ENCODE measurements around the gene LBH.
A peak's percentile ranks its signal among the peaks of the same experiment; 100 is the strongest.

LBH gene

DNA sequence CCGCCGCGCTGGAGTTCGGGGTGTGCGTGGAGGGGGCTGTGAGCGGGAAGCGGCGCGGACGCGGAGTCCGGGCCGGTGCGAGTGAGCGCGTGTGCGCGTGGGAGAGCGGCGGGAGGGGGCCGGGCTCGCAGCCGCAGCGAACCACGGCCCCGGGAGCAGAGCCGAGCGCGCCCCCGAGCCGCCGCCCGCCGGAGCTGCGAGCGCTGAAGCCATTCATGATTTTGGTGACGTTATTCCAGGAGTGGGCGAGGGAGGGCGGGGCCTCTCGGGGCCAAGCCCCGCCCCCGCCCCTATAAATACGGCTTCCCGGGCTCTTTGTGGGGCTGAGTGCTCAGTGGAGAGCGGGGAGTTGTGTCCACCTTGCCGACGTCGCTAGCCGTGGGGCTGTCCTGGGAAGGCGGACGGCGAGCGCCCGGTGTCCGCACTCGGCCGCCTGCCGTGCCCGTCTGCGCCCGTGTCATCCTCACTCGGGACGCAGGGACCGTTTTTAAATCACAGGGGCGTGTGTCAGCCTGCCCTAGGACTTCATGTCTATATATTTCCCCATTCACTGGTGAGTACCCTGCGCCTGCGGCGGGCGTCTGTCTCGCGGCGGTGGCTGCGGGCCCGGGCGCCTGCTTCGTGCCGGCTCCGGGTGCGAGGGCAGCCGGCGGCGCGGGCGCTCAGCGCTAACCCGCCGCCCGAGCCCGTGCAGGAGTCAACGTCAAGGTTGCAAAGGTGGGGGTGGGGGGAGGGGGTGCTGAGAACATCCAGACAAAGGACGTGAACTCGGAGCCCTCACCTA, at the start of gene LBH:
LBH (plus strand) TSS at position 323 of the 784 bp plus-strand sequence; CDS start at position 528, 205 bp downstream.
- DNase-seq, result peak; percentile 39

DNA sequence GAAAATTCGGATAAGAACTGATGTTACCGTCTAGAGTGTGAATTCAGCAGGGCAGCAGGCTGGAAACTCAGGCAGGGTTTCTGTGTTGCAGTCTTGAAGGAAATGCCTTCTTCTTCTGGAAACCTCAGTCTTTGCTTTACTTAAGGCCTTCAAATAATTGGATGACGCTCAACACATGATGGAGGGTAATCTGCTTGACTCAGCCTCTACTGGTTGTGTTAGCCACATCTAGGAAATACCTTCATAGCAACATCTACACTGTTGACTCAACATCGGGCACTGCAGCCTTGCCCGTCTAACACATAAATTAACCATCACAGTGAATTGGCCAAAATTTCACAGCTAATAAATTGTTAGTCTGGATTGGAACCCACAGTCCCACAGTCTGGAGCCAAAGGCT, 47.3 kb upstream of the LBH start:
- DNase-seq, result no peak

DNA sequence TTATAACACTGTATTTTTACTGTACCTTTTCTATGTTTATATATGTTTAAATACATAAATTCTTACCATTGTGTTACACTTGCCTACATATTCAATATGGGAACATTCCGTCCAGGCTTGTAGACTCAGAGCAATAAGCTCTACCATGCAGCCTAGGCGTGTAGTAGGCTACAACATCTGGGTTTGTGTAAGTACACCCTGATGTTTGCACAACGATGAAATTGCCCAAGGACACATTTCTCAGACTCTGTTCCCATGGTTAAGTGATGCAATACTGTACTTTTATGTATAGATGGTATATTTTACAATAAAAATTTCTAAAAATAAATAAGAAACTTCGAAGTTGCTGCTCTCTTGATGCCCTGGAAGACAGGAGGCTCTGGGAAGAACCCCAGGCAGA, 46.2 kb upstream of the LBH start:
- DNase-seq, result no peak

DNA sequence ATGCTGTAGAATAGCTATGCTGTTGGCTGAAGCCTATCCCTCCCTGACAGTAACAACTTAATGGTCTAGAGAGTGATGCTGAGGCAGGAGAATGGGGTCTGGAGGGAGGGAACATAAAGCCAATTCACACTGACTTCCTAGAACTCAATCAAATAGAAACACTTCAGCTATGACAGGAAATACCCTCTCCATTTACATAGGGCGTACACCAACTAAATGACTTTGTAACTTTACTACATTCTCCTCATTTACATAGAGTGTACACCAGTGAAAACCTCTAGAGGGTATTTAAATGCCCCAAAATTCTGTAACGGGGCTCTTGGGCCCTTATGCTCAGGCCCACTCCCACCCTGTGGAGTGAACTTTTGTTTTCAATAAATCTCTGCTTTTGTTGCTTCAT, 43.0 kb upstream of the LBH start:
- no peak for DNase-seq

DNA sequence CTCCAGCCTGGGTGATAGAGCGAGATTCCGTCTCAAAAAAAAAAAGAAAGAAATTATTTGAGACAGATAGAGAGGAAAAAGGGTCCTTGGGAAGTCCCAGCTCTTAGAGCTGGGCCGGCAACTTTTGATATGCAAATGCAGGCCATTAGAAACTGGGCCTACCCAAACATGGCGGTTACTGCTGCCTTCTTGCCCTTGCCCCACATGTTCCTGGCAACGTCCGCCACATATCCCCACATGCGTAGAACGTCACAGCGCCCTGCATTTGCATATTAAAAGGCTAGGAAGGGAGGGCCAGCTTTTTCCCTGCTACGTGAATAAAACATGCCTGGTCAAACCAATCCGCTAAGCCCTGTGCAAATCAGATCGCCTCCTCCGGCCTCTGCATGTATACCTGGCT, 40.7 kb upstream of the LBH start:
- no peak for DNase-seq

DNA sequence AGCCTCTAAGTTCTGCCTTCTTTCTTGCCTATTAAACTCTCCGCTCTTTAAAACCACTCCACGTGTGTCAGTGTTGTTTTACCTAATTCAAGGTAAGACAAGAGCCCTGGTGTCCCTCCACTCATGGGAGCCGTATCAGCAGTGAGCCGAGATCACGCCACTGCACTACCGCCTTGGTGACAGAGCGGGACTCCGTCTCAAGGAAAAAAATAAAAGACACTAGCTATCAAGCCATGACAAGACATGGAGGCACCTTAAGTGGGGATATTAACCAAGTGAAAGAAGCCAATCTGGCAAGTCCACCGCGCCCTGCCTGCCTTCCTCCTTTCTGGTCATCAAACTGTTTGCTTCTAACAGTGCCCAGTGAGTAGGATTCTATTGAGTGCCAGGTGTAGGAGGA, 40.2 kb upstream of the LBH start:
- no peak for DNase-seq

DNA sequence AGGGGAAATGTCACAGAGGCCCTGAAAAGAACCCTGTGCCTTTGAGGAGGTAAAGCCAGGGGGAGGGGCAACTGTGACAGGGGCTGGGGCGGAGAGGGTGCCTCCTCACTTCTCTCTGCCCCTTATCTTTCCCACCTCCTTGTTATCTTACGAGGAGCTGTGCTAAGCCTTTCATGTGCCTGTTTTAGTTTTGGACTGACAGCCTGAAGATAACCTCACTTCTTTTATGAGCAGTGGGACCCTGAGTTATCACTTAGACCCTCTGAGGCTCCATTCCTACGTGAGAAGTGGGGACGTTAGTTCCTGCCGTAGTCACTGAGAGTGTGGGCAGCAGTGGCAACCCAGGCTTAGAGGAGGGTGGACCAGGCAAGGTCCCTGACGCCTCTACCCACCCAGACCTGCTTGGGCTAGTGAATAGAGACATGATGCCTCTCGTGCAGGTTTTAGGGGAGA, 39.5 kb upstream of the LBH start:
- no peak for DNase-seq

DNA sequence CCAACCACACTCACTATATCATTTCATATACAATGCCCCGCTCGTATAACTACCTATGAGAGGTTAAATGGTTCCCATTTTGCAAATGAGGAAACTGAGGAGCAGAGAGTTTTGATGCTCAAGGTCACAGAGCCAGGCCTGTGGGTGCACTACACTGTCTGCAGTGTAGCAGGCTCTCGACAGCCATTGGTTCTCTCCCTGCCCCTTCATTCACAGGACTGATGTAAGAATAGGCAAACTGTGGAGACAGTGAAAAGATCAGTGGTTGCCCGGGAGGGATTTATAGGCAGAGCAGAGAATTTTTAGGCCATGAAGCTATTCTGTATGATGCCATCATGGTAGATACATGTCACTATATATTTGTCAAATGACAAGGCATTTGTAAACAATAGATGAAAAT, 39.0 kb upstream of the LBH start:
- DNase-seq, result no peak

DNA sequence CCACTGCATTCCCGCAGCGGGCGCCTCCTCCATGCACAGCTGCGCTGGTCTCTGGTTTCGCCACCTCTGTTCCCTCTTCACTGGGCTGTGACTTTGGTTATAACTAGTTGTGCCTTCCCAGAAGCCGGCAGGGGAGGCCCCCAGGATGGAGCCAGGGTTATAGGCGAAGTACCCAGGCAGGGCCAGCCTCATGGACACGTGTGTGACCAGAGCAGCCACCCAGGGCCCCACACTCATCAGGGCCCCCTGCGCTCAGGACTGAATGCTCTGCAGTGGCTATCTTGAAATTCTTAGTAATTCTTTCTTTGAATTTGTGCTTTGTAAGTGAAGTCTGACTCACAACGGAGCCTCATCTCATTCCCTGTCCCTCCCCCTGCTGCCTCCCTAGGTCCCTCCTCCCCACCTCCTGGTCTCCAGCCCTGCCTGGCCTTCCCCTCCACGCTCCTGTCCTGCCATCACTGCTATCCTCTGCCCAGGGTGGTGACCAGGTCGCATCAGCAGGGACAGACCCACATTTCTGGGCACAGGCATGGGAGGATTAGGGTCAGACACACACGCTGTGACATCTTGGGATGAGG, 38.1 kb upstream of the LBH start:
- no peak for DNase-seq

DNA sequence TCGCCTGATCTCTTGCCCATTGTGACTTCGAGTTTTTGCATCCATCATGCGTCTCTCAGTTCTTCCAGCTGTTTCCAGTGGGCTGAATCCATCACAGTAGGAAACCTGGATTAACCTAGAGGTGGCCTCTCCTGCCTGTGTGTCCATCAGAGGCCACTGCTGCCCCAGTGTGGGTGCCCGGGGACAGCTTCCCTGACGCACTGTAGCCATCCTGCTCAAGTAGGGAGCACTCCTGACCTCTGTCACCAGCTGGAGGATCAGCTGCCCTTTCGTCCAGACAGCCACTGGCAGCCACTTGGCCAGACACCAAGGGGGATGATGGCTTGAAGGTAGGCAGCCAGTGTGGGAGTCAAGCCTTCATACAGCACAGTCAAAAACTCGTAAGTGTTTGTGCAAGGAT, 36.9 kb upstream of the LBH start:
- no peak for DNase-seq

DNA sequence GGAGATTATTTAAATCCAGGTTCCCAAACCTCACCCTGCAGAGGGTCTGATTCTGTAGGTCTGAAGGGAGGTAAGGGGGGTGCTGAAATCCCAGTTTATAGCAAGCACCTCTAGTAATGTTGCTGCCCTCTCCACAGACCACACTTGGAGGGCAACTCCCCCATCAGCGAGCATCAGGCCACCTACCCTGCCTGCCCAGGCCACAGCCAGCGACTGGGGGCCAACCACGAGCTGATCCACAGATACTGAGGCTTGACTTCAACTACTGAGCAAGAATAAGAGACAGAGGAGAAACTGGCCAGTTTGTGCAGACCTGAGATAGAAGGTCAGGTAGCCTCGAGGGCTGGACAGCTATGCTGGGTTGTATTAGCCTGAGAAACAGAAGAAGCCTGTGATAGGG, 36.3 kb upstream of the LBH start:
- DNase-seq, result no peak

DNA sequence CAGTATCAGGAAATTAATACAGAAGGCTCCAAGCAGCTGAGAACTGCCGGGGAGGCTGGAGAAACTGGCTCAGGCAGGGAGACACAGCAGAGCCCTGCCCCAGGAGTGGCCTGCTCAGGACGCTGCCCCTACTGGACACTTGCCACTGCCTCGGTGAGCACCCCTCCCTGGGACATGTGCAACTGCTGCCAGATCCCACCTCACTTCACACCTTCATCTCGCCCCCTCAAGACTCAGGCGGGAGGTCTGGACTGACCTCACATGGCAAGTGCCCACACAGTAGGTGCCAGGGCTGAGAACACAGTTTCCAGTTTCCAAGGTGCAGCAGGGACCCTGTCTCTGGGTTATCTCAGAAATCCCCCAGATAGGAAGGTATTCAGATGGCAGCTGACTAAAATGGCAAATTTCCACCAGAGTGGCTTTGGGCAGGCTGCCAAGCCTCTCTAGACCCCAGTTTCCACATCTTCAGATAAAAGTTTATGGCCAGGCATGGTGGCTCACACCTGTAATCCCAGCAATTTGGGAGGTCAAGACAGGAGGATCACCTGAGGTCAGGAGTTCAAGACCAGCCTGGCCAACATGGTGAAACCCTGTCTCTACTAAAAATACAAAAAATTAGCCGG, 33.7 kb upstream of the LBH start:
- no peak for DNase-seq

DNA sequence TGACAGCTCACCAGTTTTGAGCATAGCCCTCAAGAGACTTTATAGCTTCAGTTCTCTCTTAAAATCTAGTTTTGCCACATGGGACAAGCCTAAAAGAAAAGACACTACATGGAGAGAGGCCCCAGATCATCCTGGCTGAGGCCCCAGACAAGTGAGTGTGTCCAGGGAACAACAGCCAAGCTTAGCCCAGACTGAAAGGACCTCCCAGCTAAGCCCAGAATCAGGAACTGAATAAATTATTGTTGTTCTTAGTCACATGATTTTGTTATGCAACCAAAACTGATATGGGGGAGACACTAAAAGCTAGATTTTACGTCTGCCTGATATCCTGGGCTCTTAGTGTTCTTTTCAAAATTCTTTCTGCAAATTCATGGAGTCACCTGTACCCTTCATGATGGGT, 29.3 kb upstream of the LBH start:
- DNase-seq, result no peak

DNA sequence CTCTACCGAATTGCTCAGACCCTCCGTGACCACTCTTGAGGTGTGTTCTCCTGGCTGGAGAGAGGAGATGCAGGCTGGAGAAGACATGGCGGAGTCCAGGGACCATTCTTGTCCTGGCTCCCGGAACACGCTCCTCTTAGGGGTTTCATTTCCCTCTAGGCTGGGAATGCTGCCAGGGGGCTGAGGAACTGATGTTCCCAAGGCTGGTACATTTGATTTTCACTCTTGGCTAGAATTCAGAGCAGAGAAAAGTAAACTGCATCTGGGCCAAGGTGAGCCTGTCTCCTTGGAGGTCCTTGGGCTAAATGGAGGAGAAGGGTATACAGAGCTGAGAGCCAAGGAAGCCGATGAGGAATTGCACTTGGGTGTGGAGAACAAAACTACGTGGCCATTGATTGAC, 28.2 kb upstream of the LBH start:
- no peak for DNase-seq

DNA sequence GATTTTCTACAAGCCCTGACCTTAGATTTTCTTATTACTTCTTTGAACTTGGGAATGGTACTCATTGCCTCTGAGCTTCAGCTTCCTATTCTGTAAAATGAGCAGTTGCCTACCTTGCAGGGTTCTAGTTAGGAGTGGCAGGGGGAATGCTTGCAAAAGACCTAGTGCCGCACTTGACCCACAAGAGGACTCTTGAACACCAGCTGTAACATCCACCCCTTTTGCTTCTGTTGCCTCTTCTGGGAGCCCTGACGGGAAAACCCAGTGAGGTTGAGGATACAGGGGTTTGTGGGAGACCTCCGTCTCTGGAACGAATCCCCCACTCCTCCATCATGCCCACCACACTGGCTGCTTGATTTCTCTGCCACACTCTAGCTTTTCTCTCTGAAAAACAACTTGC, 27.1 kb upstream of the LBH start:
- DNase-seq, result no peak

DNA sequence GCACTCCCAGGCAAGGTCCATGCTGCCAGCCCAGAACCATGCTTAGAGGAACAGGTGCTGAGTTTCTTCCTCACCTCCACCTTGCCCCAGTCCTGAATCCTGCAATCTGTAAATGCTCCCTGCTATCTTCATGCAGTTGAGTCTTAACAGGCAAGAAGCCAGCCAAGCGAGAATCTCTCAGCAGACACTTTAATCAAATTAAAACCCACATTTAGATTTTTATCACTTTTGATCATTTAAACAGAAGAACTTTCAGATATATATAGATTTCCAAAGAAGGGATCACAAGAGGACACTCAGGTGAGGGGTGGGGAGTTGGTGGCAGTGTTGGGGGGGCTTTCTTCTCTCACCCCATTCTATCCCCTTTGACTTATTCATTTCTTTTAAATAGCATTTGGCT, 25.9 kb upstream of the LBH start:
- no peak for DNase-seq

DNA sequence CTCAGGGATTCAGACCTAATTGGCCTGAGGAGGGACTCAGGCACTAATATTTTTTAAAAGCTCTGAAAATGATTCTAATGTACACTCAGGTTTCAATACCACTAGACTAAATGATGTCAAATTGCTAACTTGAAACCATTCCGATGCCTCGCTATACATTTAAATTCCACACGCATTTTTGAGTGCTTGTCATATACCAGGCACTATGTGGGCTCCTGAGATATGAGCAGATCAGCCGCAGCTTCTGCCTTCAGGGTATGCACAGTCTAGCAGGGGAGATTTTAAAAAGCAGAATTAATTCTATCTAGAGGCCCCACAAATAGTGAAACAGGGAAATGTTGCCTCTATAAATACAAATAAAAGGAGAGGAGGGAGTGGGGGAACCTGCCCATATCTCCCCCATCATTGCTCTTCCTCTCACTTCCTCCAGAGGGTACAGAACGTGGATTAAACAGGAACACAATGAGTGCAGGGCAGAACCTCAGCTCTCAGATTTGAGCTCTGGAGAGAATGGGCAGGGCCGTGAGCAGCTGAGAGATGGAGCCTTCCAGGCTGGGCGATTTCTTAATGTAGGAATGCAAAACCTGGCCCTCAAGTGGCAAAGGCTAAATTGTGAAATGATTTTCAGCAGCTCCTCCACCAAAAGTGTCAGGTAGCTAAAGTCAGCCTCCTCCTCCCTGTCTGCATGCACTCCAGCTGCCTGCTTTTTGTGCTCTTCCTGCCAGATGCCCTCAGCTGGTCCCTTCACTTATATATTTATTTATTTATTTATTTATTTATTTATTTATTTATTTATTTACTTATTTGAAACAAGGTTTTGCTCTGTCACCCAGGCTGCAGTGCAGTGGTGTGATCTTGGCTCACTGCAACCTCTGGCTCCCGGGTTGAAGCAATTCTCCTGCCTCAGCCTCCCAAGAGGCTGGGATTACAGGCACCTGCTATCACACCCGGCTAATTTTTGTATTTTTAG, 24.6 kb upstream of the LBH start:
- DNase-seq, result no peak

DNA sequence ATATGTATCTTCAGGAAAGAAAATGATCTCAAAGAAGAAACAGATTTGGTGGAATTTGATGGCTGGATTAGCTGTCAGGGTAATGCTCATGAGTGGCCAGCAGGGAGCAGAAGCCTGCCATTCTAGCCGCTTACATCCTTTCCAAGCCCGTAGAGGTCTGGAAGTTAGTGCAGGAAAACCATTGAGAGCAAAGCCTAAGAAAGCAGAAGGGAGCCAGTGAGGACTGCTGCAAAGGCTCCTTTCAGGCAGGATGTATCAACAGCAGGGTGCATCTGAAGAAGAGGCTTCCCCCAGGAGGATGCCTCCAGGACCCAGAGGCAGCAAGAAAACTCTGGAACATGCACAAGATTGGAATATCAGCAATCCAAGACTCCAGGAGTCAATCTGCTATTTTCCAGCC, 22.9 kb upstream of the LBH start:
- DNase-seq, result no peak

DNA sequence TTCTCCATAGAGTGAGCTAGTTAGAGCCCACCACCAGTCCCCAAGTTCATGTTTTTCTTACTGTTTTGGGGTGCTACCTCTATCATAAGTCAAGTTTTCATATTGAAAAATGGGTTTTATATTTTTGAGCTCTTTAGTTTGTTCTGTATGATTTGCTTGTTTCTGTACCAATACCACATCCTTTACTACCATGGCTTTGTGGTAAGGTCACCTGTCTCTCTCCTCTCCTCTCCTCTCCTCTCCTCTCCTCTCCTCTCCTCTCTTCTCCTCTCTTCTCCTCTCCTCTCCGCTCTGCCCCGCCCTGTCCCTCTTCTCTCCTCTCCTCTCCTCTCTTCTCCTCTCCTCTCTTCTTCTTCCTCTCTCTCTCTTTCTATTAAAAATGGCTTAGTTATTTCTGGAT, 22.1 kb upstream of the LBH start:
- DNase-seq, result no peak

DNA sequence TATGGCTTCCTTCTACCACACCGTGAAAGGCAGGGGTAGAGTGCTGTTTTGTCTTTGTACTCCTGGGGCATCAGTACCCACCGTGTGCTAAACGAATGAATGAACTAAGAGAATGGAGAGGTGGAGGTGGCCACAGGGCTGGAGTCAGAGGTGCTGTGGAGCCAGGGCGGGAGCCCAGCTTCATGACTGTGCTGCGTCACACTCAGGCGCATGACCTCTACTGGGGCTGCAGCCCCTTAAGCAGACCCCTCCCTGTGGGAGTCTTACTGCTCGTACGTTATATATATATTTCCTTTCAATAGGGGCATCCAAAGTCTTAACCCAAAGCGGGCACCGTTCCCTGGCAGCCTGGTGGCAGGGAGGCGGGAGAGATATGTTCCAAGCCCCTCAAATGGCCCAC, 18.0 kb upstream of the LBH start:
- DNase-seq, result no peak

DNA sequence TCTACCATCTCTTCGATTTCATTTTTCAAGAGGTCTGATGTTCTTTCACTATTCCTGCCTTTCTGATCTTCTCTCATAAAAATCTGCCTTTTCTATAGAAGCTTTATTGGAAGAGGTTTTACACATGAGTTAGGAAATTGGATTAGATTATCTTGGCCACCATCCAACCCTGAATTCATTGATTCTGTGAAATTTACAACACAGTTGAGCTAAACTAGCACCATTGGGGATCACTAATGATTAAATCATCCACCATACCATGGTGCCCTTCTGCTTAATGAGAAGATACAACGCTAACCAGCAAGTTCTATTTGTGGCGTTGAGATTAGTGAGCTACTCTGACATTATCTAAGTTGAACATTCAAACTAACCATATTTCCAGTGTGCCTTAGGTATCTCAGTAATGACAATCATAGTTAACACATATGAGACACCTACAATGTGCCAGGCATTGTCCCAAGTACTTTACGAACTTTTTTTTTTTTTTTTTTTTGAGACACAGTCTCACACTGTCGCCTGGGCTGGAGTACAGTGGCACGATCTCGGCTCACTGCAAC, 17.3 kb upstream of the LBH start:
- DNase-seq, result no peak

DNA sequence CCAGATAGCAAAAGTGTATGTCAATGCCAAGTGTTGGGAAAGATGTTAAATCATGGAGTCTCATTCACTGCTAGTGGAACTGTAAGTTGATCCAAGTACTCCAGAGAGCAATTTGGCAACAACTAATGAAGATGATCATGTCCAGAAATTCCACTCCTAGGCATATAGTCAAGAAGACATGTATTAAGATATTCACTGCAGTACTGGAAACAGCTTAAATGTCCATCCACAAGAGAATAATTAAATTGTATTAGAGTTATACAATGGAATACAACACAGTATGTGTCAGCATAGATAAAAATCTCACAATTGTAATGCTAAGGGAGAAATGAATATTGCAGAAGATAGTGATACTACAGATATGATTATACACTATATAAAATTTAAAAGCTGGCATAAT, 15.2 kb upstream of the LBH start:
- DNase-seq, result no peak

All from NCI-H1092 (cell line).